Nephron (organoid): Measurements from ENCODE around the gene METRN.

Source experiments
- H3K27ac Mint-ChIP-seq, 3 experiments: 2 replicates each; pipeline ENCODE4 v1.8.0; 2020; ENCODE audit warnings: mixed read lengths in 3 of 3, mild to moderate bottlenecking in 2 of 3, moderate library complexity in 1 of 3
- H3K27me3 Mint-ChIP-seq: 2 replicates; pipeline ENCODE4 v1.8.0; 2021; ENCODE audit warnings: low read depth, mild to moderate bottlenecking, moderate library complexity, mixed read lengths
- H3K36me3 Mint-ChIP-seq: 2 replicates; pipeline ENCODE4 v1.8.0; 2020; ENCODE audit warnings: low read depth, mixed read lengths
- H3K4me1 Mint-ChIP-seq: 2 replicates; pipeline ENCODE4 v1.8.0; 2020; ENCODE audit warnings: mixed read lengths
- H3K4me3 Mint-ChIP-seq, 3 experiments: 2 replicates each; pipeline ENCODE4 v1.8.0; 2020; ENCODE audit warnings: mild to moderate bottlenecking in 3 of 3, mixed read lengths in 3 of 3, moderate library complexity in 2 of 3
- H3K9me3 Mint-ChIP-seq: 2 replicates; pipeline ENCODE4 v1.8.0; 2020; ENCODE audit warnings: mixed read lengths
- TF ChIP-seq, protein P1 (sequence below), 3 experiments: fragments of 200-600 bp; sonication (generic); IDR thresholded peaks; one replicate each; pipeline ENCODE4 v1.5.0; 2021; ENCODE audit warnings: antibody characterized with exemption in 3 of 3; ENCODE audit not compliant: unreplicated experiment in 3 of 3

Gene METRN

DNA sequence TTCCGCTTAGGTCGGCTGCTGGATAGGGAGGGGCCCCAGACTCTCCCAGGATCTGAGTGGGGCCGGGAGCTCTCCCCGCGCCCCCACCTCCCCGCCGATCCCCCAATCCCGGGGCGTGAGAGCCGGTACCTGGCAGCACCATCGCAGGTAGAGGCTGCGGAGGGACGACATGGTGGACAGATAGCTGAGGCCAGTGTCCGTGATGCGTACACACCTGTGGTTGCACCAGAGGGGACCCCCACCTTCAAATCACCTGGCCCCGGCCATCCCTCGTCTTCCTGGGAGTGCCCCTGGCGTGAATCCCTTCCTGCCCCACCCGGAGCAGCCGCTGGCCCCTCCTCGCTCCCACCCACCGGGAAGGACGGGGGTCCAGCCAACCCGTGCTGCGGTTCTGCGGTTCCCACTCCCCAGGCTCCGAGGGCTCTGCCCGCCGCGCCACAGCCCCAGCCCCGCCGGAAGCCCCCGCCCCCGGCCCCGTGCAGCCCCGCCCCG is 20.0 kb upstream of the METRN start:
- Mint-ChIP-seq H3K27ac (no peak overlapping the region), H3K4me1 (peaks cover 10% of the 10 kb centered on the region), H3K4me3 (no peak overlapping the region), H3K36me3 (no peaks in the 10 kb centered on the region), H3K27me3 (peaks cover 90% of the 10 kb centered on the region), H3K9me3 (no peaks in the 10 kb centered on the region)
- TF ChIP-seq, protein P1, sequence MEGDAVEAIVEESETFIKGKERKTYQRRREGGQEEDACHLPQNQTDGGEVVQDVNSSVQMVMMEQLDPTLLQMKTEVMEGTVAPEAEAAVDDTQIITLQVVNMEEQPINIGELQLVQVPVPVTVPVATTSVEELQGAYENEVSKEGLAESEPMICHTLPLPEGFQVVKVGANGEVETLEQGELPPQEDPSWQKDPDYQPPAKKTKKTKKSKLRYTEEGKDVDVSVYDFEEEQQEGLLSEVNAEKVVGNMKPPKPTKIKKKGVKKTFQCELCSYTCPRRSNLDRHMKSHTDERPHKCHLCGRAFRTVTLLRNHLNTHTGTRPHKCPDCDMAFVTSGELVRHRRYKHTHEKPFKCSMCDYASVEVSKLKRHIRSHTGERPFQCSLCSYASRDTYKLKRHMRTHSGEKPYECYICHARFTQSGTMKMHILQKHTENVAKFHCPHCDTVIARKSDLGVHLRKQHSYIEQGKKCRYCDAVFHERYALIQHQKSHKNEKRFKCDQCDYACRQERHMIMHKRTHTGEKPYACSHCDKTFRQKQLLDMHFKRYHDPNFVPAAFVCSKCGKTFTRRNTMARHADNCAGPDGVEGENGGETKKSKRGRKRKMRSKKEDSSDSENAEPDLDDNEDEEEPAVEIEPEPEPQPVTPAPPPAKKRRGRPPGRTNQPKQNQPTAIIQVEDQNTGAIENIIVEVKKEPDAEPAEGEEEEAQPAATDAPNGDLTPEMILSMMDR (IDR thresholded peaks at IDR 0.05; ENCODE audit: unreplicated experiment in 3 of 3), result no peak

- H3K4me3 Mint-ChIP-seq, result peak overlapping the region in 1 of 3 experiments; percentile 23
- H3K36me3 Mint-ChIP-seq, result no peaks in the 10 kb centered on the region
- TF ChIP-seq, protein P1 (IDR thresholded peaks at IDR 0.05; ENCODE audit: unreplicated experiment in 3 of 3), result no peak
- H3K4me1 Mint-ChIP-seq, result peaks cover 5% of the 10 kb centered on the region
- H3K27me3 Mint-ChIP-seq, result peaks cover 90% of the 10 kb centered on the region
- H3K9me3 Mint-ChIP-seq, result no peaks in the 10 kb centered on the region
- H3K27ac Mint-ChIP-seq, result no peak overlapping the region
These were observed 19.4 kb upstream of the METRN start for GRCh38 chr16:695355-696089.

GRCh38 chr16:698911-699671 is 15.8 kb upstream of the METRN start:
- H3K36me3 Mint-ChIP-seq, result no peaks in the 10 kb centered on the region
- no peaks in the 10 kb centered on the region for H3K4me1 Mint-ChIP-seq
- H3K27me3 Mint-ChIP-seq, result peaks cover 91% of the 10 kb centered on the region
- no peak overlapping the region for H3K4me3 Mint-ChIP-seq
- no peaks in the 10 kb centered on the region for H3K9me3 Mint-ChIP-seq
- TF ChIP-seq, protein P1 (IDR thresholded peaks at IDR 0.05; ENCODE audit: unreplicated experiment in 3 of 3), result no peak
- H3K27ac Mint-ChIP-seq, result no peak overlapping the region

DNA sequence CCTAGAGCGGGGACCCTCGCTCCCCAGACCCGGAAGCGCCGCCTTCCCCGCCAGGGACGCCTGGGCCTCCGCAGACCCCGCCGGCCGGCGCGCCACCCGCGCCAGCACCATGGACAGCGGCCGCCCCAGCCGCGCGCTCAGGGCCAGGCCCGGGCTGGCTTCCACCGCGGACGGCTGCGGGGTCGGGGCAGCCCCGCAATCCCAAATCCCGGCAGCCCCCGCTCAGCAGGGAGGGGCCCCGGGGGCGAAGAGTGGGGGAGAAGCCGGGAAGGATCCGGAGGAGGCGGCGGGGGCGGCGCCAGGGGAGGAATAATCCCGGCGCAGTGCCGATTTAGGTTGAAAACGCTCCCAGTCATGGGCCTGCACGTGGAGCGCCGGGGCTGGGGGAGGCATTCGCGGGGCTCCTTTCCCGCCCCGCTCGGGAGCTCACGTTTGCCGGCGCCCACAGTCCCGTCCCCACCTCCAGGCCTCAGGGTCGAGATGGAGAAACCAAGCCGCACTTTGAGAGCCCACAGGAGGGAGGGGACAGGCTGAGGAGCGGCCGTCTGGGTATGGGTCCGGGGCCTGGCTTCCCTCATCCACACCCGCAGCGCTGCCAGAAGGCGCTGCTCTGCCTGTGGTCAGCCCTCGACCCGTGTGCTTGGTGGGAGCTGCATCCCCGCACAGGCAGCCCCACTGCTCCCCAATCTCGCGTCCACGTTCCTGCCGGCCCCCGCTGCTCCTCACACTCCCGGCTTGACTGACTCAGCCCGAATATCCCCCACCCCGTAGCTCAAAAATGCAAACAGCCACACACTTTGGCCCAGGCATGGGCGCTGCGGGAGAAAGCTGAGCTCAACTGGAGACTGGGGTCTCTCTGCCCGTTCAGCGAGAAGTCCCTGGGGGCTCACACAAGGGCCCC is 14.0 kb upstream of the METRN start:
- H3K9me3 Mint-ChIP-seq, result no peaks in the 10 kb centered on the region

GRCh38 chr16:702341-702740 is 12.6 kb upstream of the METRN start:
- no peaks in the 10 kb centered on the region for H3K9me3 Mint-ChIP-seq
- TF ChIP-seq, protein P1 (IDR thresholded peaks at IDR 0.05; ENCODE audit: unreplicated experiment in 3 of 3), result no peak
- peak overlapping the region in 1 of 3 experiments; percentile 15 for H3K4me3 Mint-ChIP-seq
- no peak overlapping the region for H3K27ac Mint-ChIP-seq
- H3K36me3 Mint-ChIP-seq, result no peaks in the 10 kb centered on the region
- no peaks in the 10 kb centered on the region for H3K4me1 Mint-ChIP-seq
- peaks cover 86% of the 10 kb centered on the region for H3K27me3 Mint-ChIP-seq

More for the DNA sequence above, 14.0 kb upstream of the METRN start:
- no peaks in the 10 kb centered on the region for H3K4me1 Mint-ChIP-seq
- H3K4me3 Mint-ChIP-seq, result no peak overlapping the region
- no peak overlapping the region for H3K27ac Mint-ChIP-seq
- H3K27me3 Mint-ChIP-seq, result peaks cover 86% of the 10 kb centered on the region
- H3K36me3 Mint-ChIP-seq, result no peaks in the 10 kb centered on the region
- TF ChIP-seq, protein P1 (IDR thresholded peaks at IDR 0.05; ENCODE audit: unreplicated experiment in 3 of 3), result no peak
